Limb (tissue), 2 donors: ENCODE measurements around the gene TRPT1.

Source experiments
- DNase-seq, 2 donors: peaks; one replicate each; pipeline ENCODE4 v3.0.0-alpha.2; 2016; ENCODE audit errors: extremely low spot score in 2 of 2

Gene TRPT1, protein sequence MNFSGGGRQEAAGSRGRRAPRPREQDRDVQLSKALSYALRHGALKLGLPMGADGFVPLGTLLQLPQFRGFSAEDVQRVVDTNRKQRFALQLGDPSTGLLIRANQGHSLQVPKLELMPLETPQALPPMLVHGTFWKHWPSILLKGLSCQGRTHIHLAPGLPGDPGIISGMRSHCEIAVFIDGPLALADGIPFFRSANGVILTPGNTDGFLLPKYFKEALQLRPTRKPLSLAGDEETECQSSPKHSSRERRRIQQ

GRCh38 chr11:64225608-64226506, at the start of gene TRPT1, which contains the start of gene NUDT22:
TRPT1 (minus strand) TSS chr11:64226186; CDS start chr11:64225860, 326 bp downstream.
NUDT22 (plus strand) TSS chr11:64226274; CDS start chr11:64226653, 379 bp downstream.
- peak; percentile 84 to 95 for DNase-seq

DNA sequence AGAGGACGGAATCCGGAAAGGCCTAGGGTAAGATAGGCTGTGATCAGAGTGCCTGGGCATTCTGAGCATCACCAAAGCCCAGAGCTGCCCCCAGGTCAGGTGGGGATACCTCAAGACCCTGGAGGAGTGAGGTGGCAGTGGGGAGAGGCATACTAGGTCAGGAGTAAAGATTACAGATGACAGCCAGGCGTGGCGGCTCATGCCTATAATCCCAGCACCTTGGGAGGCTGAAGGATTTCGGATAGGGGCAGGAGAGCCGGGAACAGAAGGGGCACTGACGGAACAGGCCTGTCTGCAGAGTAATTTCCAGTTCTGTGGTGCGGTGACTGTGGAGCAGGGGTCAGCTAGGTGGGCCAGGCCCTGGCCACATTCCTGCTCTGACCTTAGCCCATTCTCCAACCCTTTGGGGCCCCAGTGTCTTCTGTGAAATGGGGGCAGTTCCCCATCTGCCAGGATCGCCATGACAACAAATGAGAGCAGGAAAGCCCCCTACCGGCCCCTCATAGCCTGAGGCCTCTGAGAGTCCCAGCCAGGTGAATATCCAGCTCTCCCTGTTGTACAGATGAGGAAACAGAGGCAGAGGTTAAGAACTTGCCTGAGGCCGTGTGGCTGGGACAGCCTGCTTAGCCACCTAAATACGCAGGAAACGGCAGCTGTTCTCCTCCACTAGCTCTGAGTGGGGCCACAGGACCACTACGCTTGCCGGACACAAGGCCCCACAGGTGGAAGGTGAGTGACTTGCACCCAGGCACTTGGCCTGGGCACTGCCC, 49.2 kb upstream of the TRPT1 start:
- DNase-seq = no peak

DNA sequence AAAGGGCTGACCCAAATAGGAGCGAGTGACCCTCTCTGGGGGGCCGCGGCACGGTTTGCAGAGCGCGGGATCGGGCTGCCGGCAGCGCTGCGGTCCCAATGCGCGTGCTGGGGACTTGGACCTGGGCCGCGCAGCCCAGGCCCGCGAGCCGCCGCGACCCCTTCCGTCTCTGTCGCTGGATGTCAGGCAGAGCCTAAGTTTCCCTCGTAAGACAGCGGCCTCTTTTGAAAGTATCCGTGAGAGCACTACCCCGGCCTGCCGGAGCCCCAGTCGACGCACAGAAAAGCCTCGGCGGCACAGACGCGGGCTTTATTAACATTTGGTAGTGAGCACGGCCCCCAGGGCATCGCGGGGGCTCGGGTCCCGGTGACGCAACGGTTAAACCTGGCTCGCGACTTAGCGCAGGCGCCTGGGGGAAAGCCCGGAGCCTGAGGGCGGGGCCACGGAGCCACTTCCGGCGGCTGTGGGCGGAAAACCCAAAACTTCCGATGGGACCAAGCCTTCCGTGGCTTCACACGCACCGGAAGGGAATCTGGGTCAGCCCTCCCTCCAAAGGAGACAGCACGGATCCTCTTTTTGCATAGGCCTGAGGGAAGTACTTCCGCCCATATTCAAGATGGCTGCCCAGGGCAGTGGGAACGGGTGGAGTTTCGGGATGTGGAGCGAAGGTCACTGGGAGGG, 43.7 kb upstream of the TRPT1 start:
- peak; percentile 98 to 100 for DNase-seq

DNA sequence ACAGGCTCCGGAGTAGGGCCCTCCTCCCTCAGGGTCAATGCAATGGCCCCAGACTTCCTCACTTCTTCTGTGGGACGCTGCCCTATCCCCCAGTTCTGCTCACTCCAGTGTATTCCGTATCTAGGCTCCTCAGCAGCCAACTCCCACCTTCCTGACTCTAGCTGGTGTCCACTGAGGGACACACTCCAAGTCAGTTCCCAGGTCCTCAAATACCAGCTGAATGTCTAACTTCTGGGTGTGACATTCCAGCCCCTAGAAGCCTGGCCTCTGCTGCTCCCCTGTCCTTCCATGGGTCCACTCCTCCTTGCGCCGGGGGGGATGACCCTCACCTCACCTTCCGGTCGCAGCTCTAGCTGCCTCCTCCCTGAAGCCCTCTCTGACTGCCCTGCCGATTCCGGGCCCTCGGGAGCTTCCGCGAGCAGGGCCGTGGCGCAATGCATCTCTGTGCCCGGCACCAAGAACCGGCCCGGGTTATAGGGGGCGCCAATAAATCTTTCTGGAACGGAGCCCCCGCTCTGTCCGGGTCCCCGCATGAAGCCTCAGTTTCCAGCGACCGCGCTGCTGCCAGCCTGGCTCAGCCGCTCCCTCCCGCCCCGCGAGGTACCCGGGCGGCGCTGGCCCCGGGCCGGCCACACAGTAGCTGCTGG, 43.0 kb upstream of the TRPT1 start:
- DNase-seq = no peak

- no peak for DNase-seq
Observed at GRCh38 chr11:64268025-64268892, 42.3 kb upstream of the TRPT1 start.

DNA sequence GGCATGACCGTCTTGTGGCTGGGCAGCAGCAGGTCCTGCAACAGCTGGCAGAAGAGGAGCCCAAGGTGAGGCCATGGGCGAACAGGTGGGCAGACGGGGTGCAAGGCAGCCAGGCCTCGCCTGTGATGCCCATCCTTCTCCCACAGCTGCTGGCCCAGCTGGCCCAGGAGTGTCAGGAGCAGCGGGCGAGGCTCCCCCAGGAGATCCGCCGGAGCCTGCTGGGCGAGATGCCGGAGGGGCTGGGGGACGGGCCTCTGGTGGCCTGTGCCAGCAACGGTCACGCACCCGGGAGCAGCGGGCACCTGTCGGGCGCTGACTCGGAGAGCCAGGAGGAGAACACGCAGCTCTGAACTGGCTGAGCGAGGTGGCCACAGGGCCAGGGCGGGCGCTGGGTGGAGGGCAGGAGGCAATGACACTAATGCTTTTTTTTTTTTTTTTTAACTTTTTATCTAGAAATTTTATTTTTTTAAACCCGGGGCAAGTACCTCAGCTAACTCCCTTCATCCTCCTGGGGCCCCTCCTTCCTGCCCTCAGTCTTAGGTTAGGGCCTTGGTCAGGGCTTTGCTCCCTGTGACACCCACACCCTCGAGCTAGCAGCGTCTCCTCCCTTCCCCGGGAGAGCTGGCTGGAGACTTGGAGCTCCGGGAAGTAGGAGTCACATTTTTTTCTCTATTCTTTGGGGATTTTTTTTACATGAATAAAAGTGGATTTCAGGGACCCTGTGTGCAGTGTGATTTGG, 41.4 kb upstream of the TRPT1 start:
- no peak for DNase-seq

DNA sequence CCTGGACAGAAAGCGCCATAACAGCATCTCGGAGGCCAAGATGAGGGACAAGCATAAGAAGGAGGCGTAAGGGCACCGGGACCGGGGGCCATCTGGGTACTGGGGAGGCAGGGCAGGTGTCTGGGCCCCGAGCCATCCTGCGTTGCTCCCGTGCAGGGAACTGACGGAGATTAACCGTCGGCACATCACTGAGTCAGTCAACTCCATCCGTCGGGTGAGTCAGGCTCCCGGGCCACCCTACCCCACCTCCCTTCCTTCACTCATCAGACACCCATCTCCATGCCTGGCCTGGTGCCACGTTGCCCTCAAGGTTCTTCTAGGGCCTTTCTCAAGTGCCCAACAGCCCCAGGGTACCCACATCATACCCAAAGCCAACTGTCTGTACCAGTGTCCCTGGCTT, 40.4 kb upstream of the TRPT1 start:
- DNase-seq = no peak

DNA sequence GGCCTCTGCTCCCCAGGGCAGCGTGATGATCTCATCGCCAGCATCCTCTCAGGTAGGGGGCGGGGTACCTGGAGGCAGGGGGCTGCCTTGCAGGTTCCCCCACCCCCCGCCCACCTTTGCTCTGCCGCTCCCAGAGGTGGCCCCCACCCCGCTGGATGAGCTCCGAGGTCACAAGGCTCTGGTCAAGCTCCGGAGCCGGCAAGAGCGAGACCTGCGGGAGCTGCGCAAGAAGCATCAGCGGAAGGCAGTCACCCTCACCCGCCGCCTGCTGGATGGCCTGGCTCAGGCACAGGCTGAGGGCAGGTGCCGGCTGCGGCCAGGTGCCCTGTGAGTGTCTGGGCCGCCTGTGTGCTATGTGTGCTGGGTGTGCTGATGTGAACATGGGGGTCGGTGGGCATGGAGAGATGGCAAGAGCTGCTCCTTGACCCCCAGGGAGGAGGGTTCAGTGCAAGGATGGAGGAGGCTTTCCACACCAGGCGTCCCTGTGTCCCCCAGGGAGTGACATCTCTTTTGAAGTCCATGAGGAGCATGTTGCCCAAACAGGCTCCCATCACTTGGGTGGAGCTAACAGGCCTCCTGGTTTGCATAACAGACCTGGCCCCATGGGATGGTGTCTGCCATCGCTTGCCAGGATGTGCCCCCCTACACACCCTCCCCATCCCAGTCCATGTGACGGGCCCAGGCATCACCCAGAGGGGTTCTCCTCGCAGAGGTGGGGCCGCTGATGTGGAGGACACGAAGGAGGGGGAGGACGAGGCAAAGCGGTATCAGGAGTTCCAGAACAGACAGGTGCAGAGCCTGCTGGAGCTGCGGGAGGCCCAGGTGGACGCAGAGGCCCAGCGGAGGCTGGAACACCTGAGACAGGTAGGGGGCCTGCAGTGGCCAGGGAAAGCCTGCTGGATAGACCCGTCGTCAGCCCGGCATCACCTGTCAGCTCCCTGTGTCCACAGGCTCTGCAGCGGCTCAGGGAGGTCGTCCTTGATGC, 39.5 kb upstream of the TRPT1 start:
- no peak for DNase-seq

DNA sequence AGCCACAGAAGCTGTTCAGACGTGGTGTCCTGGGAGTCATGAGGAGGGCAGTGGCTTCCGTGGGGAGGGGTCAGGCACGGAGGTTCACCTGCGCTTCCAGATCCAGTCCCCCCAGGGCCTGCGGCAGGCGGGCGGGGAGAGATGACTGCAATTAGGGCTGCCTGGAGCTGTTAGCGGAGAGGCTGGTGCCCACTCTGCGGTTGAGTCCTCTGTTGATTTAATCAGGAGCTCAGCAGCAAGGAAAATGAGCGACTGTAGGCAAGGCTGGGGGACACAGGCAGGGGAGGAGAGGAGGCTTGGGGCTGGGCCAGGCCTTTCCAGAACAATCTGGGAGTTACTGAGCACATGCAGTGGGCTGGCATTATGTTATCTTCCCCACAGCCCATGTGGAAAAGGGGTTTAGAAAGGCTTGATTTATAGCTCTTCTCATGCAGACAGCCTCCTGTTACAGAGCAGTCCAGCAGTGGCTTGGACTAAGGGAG, 38.4 kb upstream of the TRPT1 start:
- no peak for DNase-seq

- no peak for DNase-seq
Observed at GRCh38 chr11:64263947-64264317, 37.9 kb upstream of the TRPT1 start.

DNA sequence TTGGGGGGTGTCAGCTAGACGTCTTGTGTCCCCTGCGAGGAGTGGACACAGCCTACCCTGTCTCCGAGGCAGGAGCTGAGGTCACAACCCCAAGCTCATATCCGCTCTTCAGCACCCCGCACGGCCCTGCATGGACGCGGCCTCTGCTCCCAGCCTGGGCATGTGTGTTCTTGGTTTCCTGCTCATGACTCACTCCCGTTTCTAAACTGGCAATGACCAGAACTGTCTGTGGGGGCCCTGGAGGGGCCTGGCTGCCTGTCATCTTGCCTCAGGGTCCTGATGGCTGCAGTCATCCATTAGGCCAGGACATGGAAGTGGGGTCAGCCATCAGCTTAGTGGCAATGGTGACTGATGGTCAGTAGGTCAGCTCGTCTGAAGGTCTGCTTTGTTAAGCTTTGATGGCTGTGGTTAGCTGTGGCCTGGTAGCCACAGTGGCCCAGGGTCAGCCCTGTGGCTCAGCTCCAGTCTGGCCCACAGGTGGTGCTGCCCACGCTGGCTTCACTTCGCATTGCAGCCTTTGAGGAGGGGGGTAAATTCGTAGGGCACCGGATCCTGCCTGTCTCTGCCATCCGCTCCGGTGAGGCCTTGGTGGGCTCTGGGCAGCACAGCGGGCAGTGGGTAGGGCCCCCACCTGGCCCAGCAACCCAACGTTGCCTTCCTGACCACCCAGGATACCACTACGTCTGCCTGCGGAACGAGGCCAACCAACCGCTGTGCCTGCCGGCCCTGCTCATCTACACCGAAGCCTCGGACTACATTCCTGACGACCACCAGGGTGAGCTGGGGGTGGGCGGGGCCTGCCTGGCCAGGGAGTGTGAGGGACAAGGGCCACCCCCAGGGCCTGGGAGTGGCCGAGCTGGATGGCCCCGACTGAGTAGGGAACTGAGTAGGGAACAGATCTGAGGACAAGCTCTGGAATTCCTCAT, 37.3 kb upstream of the TRPT1 start:
- no peak for DNase-seq

GRCh38 chr11:64262271-64263002, 36.5 kb upstream of the TRPT1 start:
- DNase-seq = no peak

DNA sequence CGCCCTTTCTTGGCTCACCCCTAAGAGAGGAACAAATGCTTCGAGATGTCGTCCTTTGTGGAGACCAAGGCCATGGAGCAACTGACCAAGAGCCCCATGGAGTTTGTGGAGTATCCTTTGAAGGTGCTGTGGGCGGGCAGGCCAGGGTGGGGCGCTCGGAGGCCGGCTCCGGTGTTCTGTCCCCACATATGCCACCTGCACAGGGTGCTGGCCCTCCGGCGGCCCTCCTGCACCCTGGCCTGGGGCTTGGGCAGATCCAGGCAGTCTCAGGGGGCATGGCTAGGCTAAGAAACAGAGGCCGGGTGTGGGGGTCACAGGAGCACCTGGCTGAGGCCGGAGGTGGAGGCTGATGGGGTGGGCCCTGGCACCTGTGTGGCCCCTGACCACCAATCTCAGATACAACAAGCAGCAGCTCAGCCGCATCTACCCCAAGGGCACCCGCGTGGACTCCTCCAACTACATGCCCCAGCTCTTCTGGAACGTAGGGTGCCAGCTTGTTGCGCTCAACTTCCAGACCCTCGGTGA, 35.6 kb upstream of the TRPT1 start:
- DNase-seq = no peak

GRCh38 chr11:64260147-64260708, 34.2 kb upstream of the TRPT1 start:
- DNase-seq = no peak

- DNase-seq = no peak
Observed at GRCh38 chr11:64259533-64260067, 33.6 kb upstream of the TRPT1 start.
